ENCODE data around the gene LVRN. TPM values are rescaled to one million over a fixed set of nuclear protein-coding genes. Genes with fewer than 3 reads are reported as not detected.

Gene LVRN
- total RNA-seq, 4 donors from 2014 or later: 0.23 to 3.7 (median 0.99) TPM

GRCh38 chr5:116044073-116044472 is 81.8 kb downstream of the LVRN start:
- H3K4me1 ChIP-seq: no peaks in the 10 kb centered on the region
- TF ChIP-seq POLR2A (IDR thresholded peaks at IDR 0.05) (no peak), POLR2AphosphoS5 (IDR thresholded peaks at IDR 0.05) (no peak), CTCF (IDR thresholded peaks at IDR 0.05) (no peak), EP300 (IDR thresholded peaks at IDR 0.05) (no peak)
- H3K4me3 ChIP-seq: no peak overlapping the region
- 71% methylated on average over 3 of the region's 3 CpGs for WGBS
- no peak overlapping the region for H3K27ac ChIP-seq
- H3K36me3 ChIP-seq: no peaks in the 10 kb centered on the region
- H3K27me3 ChIP-seq: peaks cover 5% of the 10 kb centered on the region
- H3K9me3 ChIP-seq: no peaks in the 10 kb centered on the region
- no peak for DNase-seq (ENCODE audit: low spot score in 2 of 2)

- peaks cover 5% of the 10 kb centered on the region for H3K27me3 ChIP-seq
- TF ChIP-seq EP300 (IDR thresholded peaks at IDR 0.05) (no peak), CTCF (IDR thresholded peaks at IDR 0.05) (no peak), POLR2AphosphoS5 (IDR thresholded peaks at IDR 0.05) (no peak), POLR2A (IDR thresholded peaks at IDR 0.05) (no peak)
- WGBS: 86% methylated on average over 2 of the region's 2 CpGs
- no peaks in the 10 kb centered on the region for H3K36me3 ChIP-seq
- H3K27ac ChIP-seq: no peak overlapping the region
- no peak overlapping the region for H3K4me3 ChIP-seq
- H3K4me1 ChIP-seq: no peaks in the 10 kb centered on the region
- no peak for DNase-seq (ENCODE audit: low spot score in 2 of 2)
- no peaks in the 10 kb centered on the region for H3K9me3 ChIP-seq
These were observed 83.5 kb downstream of the LVRN start for GRCh38 chr5:116045821-116046220.

GRCh38 chr5:116046261-116046660 is 84.0 kb downstream of the LVRN start:
- Histone ChIP-seq H3K9me3 (no peaks in the 10 kb centered on the region), H3K36me3 (no peaks in the 10 kb centered on the region), H3K27me3 (peaks cover 5% of the 10 kb centered on the region), H3K4me1 (no peaks in the 10 kb centered on the region), H3K4me3 (no peak overlapping the region), H3K27ac (no peak overlapping the region)
- TF ChIP-seq CTCF (IDR thresholded peaks at IDR 0.05) (no peak), POLR2A (IDR thresholded peaks at IDR 0.05) (no peak), POLR2AphosphoS5 (IDR thresholded peaks at IDR 0.05) (no peak), EP300 (IDR thresholded peaks at IDR 0.05) (no peak)
- no peak for DNase-seq (ENCODE audit: low spot score in 2 of 2)
- WGBS: 93% methylated on average over 3 of the region's 3 CpGs

GRCh38 chr5:116046823-116047222 is 84.5 kb downstream of the LVRN start:
- TF ChIP-seq EP300 (IDR thresholded peaks at IDR 0.05) (no peak), POLR2AphosphoS5 (IDR thresholded peaks at IDR 0.05) (no peak), POLR2A (IDR thresholded peaks at IDR 0.05) (no peak), CTCF (IDR thresholded peaks at IDR 0.05) (no peak)
- Histone ChIP-seq H3K4me1 (no peaks in the 10 kb centered on the region), H3K27ac (no peak overlapping the region), H3K9me3 (no peaks in the 10 kb centered on the region), H3K27me3 (peaks cover 5% of the 10 kb centered on the region), H3K36me3 (no peaks in the 10 kb centered on the region), H3K4me3 (no peak overlapping the region)
- 75% methylated on average over 2 of the region's 2 CpGs for WGBS
- no peak for DNase-seq (ENCODE audit: low spot score in 2 of 2)

GRCh38 chr5:116058346-116058936 is 96.2 kb downstream of the LVRN start:
- no peaks in the 10 kb centered on the region for H3K36me3 ChIP-seq
- DNase-seq (ENCODE audit: low spot score in 2 of 2): no peak
- H3K4me1 ChIP-seq: no peaks in the 10 kb centered on the region
- no peak for TF ChIP-seq POLR2AphosphoS5 (IDR thresholded peaks at IDR 0.05)
- no peak for TF ChIP-seq CTCF (IDR thresholded peaks at IDR 0.05)
- no peak for TF ChIP-seq EP300 (IDR thresholded peaks at IDR 0.05)
- no peaks in the 10 kb centered on the region for H3K9me3 ChIP-seq
- H3K27me3 ChIP-seq: peaks cover 3% of the 10 kb centered on the region
- no peak overlapping the region for H3K4me3 ChIP-seq
- H3K27ac ChIP-seq: no peak overlapping the region
- 77% methylated on average over 13 of the region's 13 CpGs for WGBS
